ENCODE measurements around the gene COQ6.
"Not testable (repeated sequence)": the region's sequence is repeated elsewhere in the genome, so short reads cannot be mapped to it uniquely, and the experiment has no call there.

The COQ6 gene

GRCh38 chr14:73968885-73969284 lies 18.8 kb downstream of the COQ6 start:
- H3K9me3 ChIP-seq (ENCODE audit: control insufficient read depth, low read length): no peaks in the 10 kb centered on the region
- H3K9ac ChIP-seq: no peak overlapping the region
- no peaks in the 10 kb centered on the region for H3K79me2 ChIP-seq
- no peaks in the 10 kb centered on the region for H3K27me3 ChIP-seq (ENCODE audit: control insufficient read depth, insufficient read depth, low read length)
- no peak overlapping the region for H2AFZ ChIP-seq
- no peak overlapping the region for H3K27ac ChIP-seq
- H3K4me2 ChIP-seq (ENCODE audit: low read length): no peak overlapping the region
- H3K36me3 ChIP-seq (ENCODE audit: control insufficient read depth, insufficient read depth, low read length): no peaks in the 10 kb centered on the region
- H3K4me1 ChIP-seq: no peaks in the 10 kb centered on the region
- no peak overlapping the region for H3K4me3 ChIP-seq (ENCODE audit: low read depth, low read length)
- no peak for TF ChIP-seq CTCF (IDR thresholded peaks at IDR 0.05)

GRCh38 chr14:73973497-73973896 lies 23.4 kb downstream of the COQ6 start:
- Histone ChIP-seq H3K9me3 (ENCODE audit: control insufficient read depth, low read length) (no peaks in the 10 kb centered on the region), H3K9ac (no peak overlapping the region), H3K36me3 (ENCODE audit: control insufficient read depth, insufficient read depth, low read length) (no peaks in the 10 kb centered on the region)

GRCh38 chr14:73976125-73976524 lies 26.0 kb downstream of the COQ6 start:
- Histone ChIP-seq H3K4me1 (no peaks in the 10 kb centered on the region), H3K9ac (no peak overlapping the region), H3K4me3 (ENCODE audit: low read depth, low read length) (no peak overlapping the region), H3K27me3 (ENCODE audit: control insufficient read depth, insufficient read depth, low read length) (no peaks in the 10 kb centered on the region), H3K36me3 (ENCODE audit: control insufficient read depth, insufficient read depth, low read length) (no peaks in the 10 kb centered on the region), H2AFZ (no peak overlapping the region), H3K79me2 (no peaks in the 10 kb centered on the region), H3K4me2 (ENCODE audit: low read length) (no peak overlapping the region), H3K9me3 (ENCODE audit: control insufficient read depth, low read length) (no peaks in the 10 kb centered on the region), H3K27ac (no peak overlapping the region)
- no peak for TF ChIP-seq CTCF (IDR thresholded peaks at IDR 0.05)

More at GRCh38 chr14:73973497-73973896, 23.4 kb downstream of the COQ6 start:
- H2AFZ ChIP-seq: no peak overlapping the region
- H3K27me3 ChIP-seq (ENCODE audit: control insufficient read depth, insufficient read depth, low read length): no peaks in the 10 kb centered on the region
- H3K4me1 ChIP-seq: no peaks in the 10 kb centered on the region
- no peaks in the 10 kb centered on the region for H3K79me2 ChIP-seq
- no peak for TF ChIP-seq CTCF (IDR thresholded peaks at IDR 0.05)
- H3K27ac ChIP-seq: no peak overlapping the region
- no peak overlapping the region for H3K4me2 ChIP-seq (ENCODE audit: low read length)
- H3K4me3 ChIP-seq (ENCODE audit: low read depth, low read length): no peak overlapping the region

- no peaks in the 10 kb centered on the region for H3K9me3 ChIP-seq (ENCODE audit: control insufficient read depth, low read length)
- no peak overlapping the region for H3K9ac ChIP-seq
- no peaks in the 10 kb centered on the region for H3K27me3 ChIP-seq (ENCODE audit: control insufficient read depth, insufficient read depth, low read length)
- H3K36me3 ChIP-seq (ENCODE audit: control insufficient read depth, insufficient read depth, low read length): no peaks in the 10 kb centered on the region
- no peak for TF ChIP-seq CTCF (IDR thresholded peaks at IDR 0.05)
- no peak overlapping the region for H2AFZ ChIP-seq
- H3K4me2 ChIP-seq (ENCODE audit: low read length): no peak overlapping the region
- H3K27ac ChIP-seq: no peak overlapping the region
- H3K4me3 ChIP-seq (ENCODE audit: low read depth, low read length): no peak overlapping the region
- no peaks in the 10 kb centered on the region for H3K79me2 ChIP-seq
- no peaks in the 10 kb centered on the region for H3K4me1 ChIP-seq
Measured at GRCh38 chr14:73977896-73978295, 27.8 kb downstream of the COQ6 start.

- H3K4me1 ChIP-seq: peaks cover 8% of the 10 kb centered on the region
- no peak overlapping the region for H3K4me3 ChIP-seq (ENCODE audit: low read depth, low read length)
- no peaks in the 10 kb centered on the region for H3K36me3 ChIP-seq (ENCODE audit: control insufficient read depth, insufficient read depth, low read length)
- peak overlapping the region; percentile 29 for H2AFZ ChIP-seq
- H3K27me3 ChIP-seq (ENCODE audit: control insufficient read depth, insufficient read depth, low read length): no peaks in the 10 kb centered on the region
- no peaks in the 10 kb centered on the region for H3K79me2 ChIP-seq
- H3K9ac ChIP-seq: no peak overlapping the region
- TF ChIP-seq CTCF (IDR thresholded peaks at IDR 0.05): no peak
- H3K27ac ChIP-seq: peak overlapping the region; percentile 47
- H3K4me2 ChIP-seq (ENCODE audit: low read length): no peak overlapping the region
- H3K9me3 ChIP-seq (ENCODE audit: control insufficient read depth, low read length): no peaks in the 10 kb centered on the region
Measured at GRCh38 chr14:73988065-73988464, 38.0 kb downstream of the COQ6 start.

- H3K27me3 ChIP-seq (ENCODE audit: control insufficient read depth, insufficient read depth, low read length); H3K9ac ChIP-seq; H3K79me2 ChIP-seq; H3K36me3 ChIP-seq (ENCODE audit: control insufficient read depth, insufficient read depth, low read length); H3K4me1 ChIP-seq; H3K9me3 ChIP-seq (ENCODE audit: control insufficient read depth, low read length); H3K4me3 ChIP-seq (ENCODE audit: low read depth, low read length); H3K4me2 ChIP-seq (ENCODE audit: low read length): not testable (repeated sequence)
- Histone ChIP-seq H2AFZ (peak overlapping the region; percentile 29), H3K27ac (peak overlapping the region; percentile 47)
Measured at GRCh38 chr14:73988656-73989055, 38.6 kb downstream of the COQ6 start.
